Measurements from ENCODE around the gene OR1M1.

- TF ChIP-seq, protein P1, sequence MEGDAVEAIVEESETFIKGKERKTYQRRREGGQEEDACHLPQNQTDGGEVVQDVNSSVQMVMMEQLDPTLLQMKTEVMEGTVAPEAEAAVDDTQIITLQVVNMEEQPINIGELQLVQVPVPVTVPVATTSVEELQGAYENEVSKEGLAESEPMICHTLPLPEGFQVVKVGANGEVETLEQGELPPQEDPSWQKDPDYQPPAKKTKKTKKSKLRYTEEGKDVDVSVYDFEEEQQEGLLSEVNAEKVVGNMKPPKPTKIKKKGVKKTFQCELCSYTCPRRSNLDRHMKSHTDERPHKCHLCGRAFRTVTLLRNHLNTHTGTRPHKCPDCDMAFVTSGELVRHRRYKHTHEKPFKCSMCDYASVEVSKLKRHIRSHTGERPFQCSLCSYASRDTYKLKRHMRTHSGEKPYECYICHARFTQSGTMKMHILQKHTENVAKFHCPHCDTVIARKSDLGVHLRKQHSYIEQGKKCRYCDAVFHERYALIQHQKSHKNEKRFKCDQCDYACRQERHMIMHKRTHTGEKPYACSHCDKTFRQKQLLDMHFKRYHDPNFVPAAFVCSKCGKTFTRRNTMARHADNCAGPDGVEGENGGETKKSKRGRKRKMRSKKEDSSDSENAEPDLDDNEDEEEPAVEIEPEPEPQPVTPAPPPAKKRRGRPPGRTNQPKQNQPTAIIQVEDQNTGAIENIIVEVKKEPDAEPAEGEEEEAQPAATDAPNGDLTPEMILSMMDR (IDR thresholded peaks at IDR 0.05; ENCODE audit: insufficient read depth, low read length): no peak
- TF ChIP-seq, protein P2, sequence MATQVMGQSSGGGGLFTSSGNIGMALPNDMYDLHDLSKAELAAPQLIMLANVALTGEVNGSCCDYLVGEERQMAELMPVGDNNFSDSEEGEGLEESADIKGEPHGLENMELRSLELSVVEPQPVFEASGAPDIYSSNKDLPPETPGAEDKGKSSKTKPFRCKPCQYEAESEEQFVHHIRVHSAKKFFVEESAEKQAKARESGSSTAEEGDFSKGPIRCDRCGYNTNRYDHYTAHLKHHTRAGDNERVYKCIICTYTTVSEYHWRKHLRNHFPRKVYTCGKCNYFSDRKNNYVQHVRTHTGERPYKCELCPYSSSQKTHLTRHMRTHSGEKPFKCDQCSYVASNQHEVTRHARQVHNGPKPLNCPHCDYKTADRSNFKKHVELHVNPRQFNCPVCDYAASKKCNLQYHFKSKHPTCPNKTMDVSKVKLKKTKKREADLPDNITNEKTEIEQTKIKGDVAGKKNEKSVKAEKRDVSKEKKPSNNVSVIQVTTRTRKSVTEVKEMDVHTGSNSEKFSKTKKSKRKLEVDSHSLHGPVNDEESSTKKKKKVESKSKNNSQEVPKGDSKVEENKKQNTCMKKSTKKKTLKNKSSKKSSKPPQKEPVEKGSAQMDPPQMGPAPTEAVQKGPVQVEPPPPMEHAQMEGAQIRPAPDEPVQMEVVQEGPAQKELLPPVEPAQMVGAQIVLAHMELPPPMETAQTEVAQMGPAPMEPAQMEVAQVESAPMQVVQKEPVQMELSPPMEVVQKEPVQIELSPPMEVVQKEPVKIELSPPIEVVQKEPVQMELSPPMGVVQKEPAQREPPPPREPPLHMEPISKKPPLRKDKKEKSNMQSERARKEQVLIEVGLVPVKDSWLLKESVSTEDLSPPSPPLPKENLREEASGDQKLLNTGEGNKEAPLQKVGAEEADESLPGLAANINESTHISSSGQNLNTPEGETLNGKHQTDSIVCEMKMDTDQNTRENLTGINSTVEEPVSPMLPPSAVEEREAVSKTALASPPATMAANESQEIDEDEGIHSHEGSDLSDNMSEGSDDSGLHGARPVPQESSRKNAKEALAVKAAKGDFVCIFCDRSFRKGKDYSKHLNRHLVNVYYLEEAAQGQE (IDR thresholded peaks at IDR 0.05; ENCODE audit: insufficient replicate concordance, low read depth): no peak
- TF ChIP-seq POLR2AphosphoS5 (IDR thresholded peaks at IDR 0.05; ENCODE audit: low read depth) (no peak), GABPA (IDR thresholded peaks at IDR 0.05; ENCODE audit: low read depth) (no peak)
These were observed 58.1 kb downstream of the OR1M1 start for GRCh38 chr19:9144920-9145319.

Measured in HL-60 (cell line).